Trophoblast cell (in vitro differentiated cells and primary cell): Measurements from ENCODE around the gene PACSIN2.

Experiments
- DNase-seq, 2 donors: peaks; one replicate each; pipeline ENCODE4 v3.0.0-alpha.2; 2016
- H2AFZ ChIP-seq: 2 replicates; pipeline ENCODE4 v1.6.1; 2013; ENCODE audit warnings: low read length, moderate library complexity, mild to moderate bottlenecking; ENCODE audit not compliant: insufficient read depth, poor library complexity
- H2AK5ac ChIP-seq: 2 replicates; pipeline ENCODE4 v1.6.1; 2013; ENCODE audit warnings: mild to moderate bottlenecking, low read length
- H2BK120ac ChIP-seq: 2 replicates; pipeline ENCODE4 v1.6.1; 2013; ENCODE audit warnings: low read length, mild to moderate bottlenecking, moderate library complexity; ENCODE audit not compliant: insufficient read depth, poor library complexity
- H2BK12ac ChIP-seq: 2 replicates; pipeline ENCODE4 v1.6.1; 2013; ENCODE audit warnings: mild to moderate bottlenecking, low read length, moderate library complexity
- H2BK5ac ChIP-seq: 2 replicates; pipeline ENCODE4 v1.6.1; 2013; ENCODE audit warnings: low read length, low read depth, moderate library complexity, mild to moderate bottlenecking; ENCODE audit not compliant: poor library complexity
- H3K14ac ChIP-seq: 2 replicates; pipeline ENCODE4 v1.6.1; 2013; ENCODE audit warnings: mild to moderate bottlenecking, low read length
- H3K18ac ChIP-seq: 2 replicates; pipeline ENCODE4 v1.6.1; 2013; ENCODE audit warnings: mild to moderate bottlenecking, low read length
- H3K23ac ChIP-seq: 2 replicates; pipeline ENCODE4 v1.6.1; 2013; ENCODE audit warnings: low read length
- H3K27ac ChIP-seq: 2 replicates; pipeline ENCODE4 v1.5.1; 2013; ENCODE audit warnings: low read depth, mild to moderate bottlenecking, inconsistent platforms, low read length, moderate library complexity
- H3K27me3 ChIP-seq: 2 replicates; pipeline ENCODE4 v1.6.1; 2013; ENCODE audit warnings: inconsistent platforms, mild to moderate bottlenecking, low read length, moderate library complexity; ENCODE audit not compliant: insufficient read depth
- H3K36me3 ChIP-seq, 2 experiments: 1 replicate in 1 of 2; 2 replicates in 1 of 2; pipeline ENCODE4 v1.6.1; 2013; ENCODE audit warnings: low read length in 2 of 2, mild to moderate bottlenecking in 2 of 2, moderate library complexity in 1 of 2; ENCODE audit not compliant: insufficient read depth in 2 of 2, control insufficient read depth in 1 of 2
- H3K4ac ChIP-seq: 2 replicates; pipeline ENCODE4 v1.6.1; 2013; ENCODE audit warnings: low read depth, mild to moderate bottlenecking, low read length, moderate library complexity
- H3K4me1 ChIP-seq, 2 experiments: 1 replicate in 1 of 2; 2 replicates in 1 of 2; pipeline ENCODE4 v1.6.1; 2013; ENCODE audit warnings: low read length in 2 of 2, mild to moderate bottlenecking in 2 of 2, moderate library complexity in 1 of 2; ENCODE audit not compliant: insufficient read depth in 2 of 2, control insufficient read depth in 1 of 2
- H3K4me2 ChIP-seq: 2 replicates; pipeline ENCODE4 v1.6.1; 2013; ENCODE audit warnings: inconsistent platforms, mild to moderate bottlenecking, low read length, moderate library complexity
- H3K4me3 ChIP-seq: 2 replicates; pipeline ENCODE4 v1.5.1; 2013; ENCODE audit warnings: mild to moderate bottlenecking, low read depth, low read length, inconsistent platforms
- H3K79me1 ChIP-seq: one replicate; pipeline ENCODE4 v1.6.1; 2013; ENCODE audit warnings: low read length
- H3K79me2 ChIP-seq: 2 replicates; pipeline ENCODE4 v1.6.1; 2013; ENCODE audit warnings: low read length, mild to moderate bottlenecking; ENCODE audit not compliant: control insufficient read depth, insufficient read depth, poor library complexity
- H3K9ac ChIP-seq: 2 replicates; pipeline ENCODE4 v1.6.1; 2013; ENCODE audit warnings: mild to moderate bottlenecking, low read length
- H3K9me3 ChIP-seq: 2 replicates; pipeline ENCODE4 v1.6.1; 2013; ENCODE audit warnings: low read depth, mild to moderate bottlenecking, control low read depth, inconsistent platforms, low read length; ENCODE audit not compliant: insufficient read depth
- H4K12ac ChIP-seq: 2 replicates; pipeline ENCODE4 v1.6.1; 2013; ENCODE audit warnings: low read depth, mild to moderate bottlenecking, low read length, moderate library complexity
- H4K8ac ChIP-seq: 2 replicates; pipeline ENCODE4 v1.6.1; 2013; ENCODE audit warnings: low read depth, mild to moderate bottlenecking, low read length, moderate library complexity
- H4K91ac ChIP-seq: one replicate; pipeline ENCODE4 v1.6.1; 2013; ENCODE audit warnings: low read depth, mild to moderate bottlenecking, low read length, moderate library complexity
- WGBS: extraction: QIAGEN DNeasy Blood & Tissue Kit; methylation state at CpG from one replicate; pipeline ENCODE4 v1.1.7; 2013; ENCODE audit warnings: missing lambda C conversion rate; ENCODE audit not compliant: insufficient read length, insufficient coverage; ENCODE audit errors: extremely low coverage; 5-methylcytosine and 5-hydroxymethylcytosine counted together

PACSIN2 gene

GRCh38 chr22:42847110-42847509, 167.8 kb downstream of the PACSIN2 start:
- Histone ChIP-seq H2BK120ac (no peak overlapping the region), H4K8ac (no peak overlapping the region), H3K79me1 (no peaks in the 10 kb centered on the region), H3K14ac (no peak overlapping the region), H3K4me1 (no peaks in the 10 kb centered on the region), H3K27me3 (no peaks in the 10 kb centered on the region), H3K4me3 (no peak overlapping the region), H3K23ac (no peak overlapping the region), H2BK5ac (no peak overlapping the region), H3K27ac (no peak overlapping the region), H3K9ac (no peak overlapping the region), H3K18ac (no peak overlapping the region), H2BK12ac (no peak overlapping the region), H4K91ac (no peak overlapping the region), H3K9me3 (no peaks in the 10 kb centered on the region), H3K36me3 (peaks cover 6 to 11% of the 10 kb centered on the region in 2 experiments), H2AK5ac (no peak overlapping the region), H4K12ac (no peak overlapping the region), H3K4me2 (no peak overlapping the region), H3K79me2 (no peaks in the 10 kb centered on the region), H2AFZ (no peak overlapping the region), H3K4ac (no peak overlapping the region)
- WGBS = no CpG with 5 or more reads among the region's 3 CpGs
- no peak for DNase-seq

GRCh38 chr22:42844756-42845155, 170.2 kb downstream of the PACSIN2 start:
- no peak overlapping the region for H3K18ac ChIP-seq
- no peak overlapping the region for H3K9ac ChIP-seq
- no peak overlapping the region for H4K8ac ChIP-seq
- H3K27me3 ChIP-seq = no peaks in the 10 kb centered on the region
- no peak overlapping the region for H3K27ac ChIP-seq
- H3K4me1 ChIP-seq = no peaks in the 10 kb centered on the region
- no peak overlapping the region for H2AFZ ChIP-seq
- peaks cover 8 to 22% of the 10 kb centered on the region in 2 experiments for H3K36me3 ChIP-seq
- H2BK120ac ChIP-seq = no peak overlapping the region
- H3K23ac ChIP-seq = no peak overlapping the region
- no peak overlapping the region for H4K91ac ChIP-seq
- H3K4me2 ChIP-seq = no peak overlapping the region
- peak; percentile 40 to 49 for DNase-seq
- no peaks in the 10 kb centered on the region for H3K79me1 ChIP-seq
- H3K79me2 ChIP-seq = no peaks in the 10 kb centered on the region
- no peaks in the 10 kb centered on the region for H3K9me3 ChIP-seq
- H2BK12ac ChIP-seq = no peak overlapping the region
- no CpG with 5 or more reads among the region's 4 CpGs for WGBS
- H3K14ac ChIP-seq = no peak overlapping the region
- H4K12ac ChIP-seq = no peak overlapping the region
- no peak overlapping the region for H3K4ac ChIP-seq
- no peak overlapping the region for H3K4me3 ChIP-seq
- H2AK5ac ChIP-seq = no peak overlapping the region
- H2BK5ac ChIP-seq = no peak overlapping the region

- H3K4me3 ChIP-seq = no peak overlapping the region
- no peak overlapping the region for H2BK12ac ChIP-seq
- H3K4me2 ChIP-seq = no peak overlapping the region
- no peak overlapping the region for H2BK120ac ChIP-seq
- no peaks in the 10 kb centered on the region for H3K9me3 ChIP-seq
- no peak overlapping the region for H3K18ac ChIP-seq
- H2BK5ac ChIP-seq = no peak overlapping the region
- no peak for DNase-seq
- WGBS = no CpG with 5 or more reads among the region's 14 CpGs
- H3K4me1 ChIP-seq = no peaks in the 10 kb centered on the region
- no peak overlapping the region for H3K4ac ChIP-seq
- H4K8ac ChIP-seq = no peak overlapping the region
- H2AK5ac ChIP-seq = no peak overlapping the region
- no peak overlapping the region for H3K9ac ChIP-seq
- H3K79me1 ChIP-seq = no peaks in the 10 kb centered on the region
- H3K27me3 ChIP-seq = no peaks in the 10 kb centered on the region
- no peak overlapping the region for H3K23ac ChIP-seq
- no peak overlapping the region for H3K27ac ChIP-seq
- no peak overlapping the region for H3K14ac ChIP-seq
- H3K36me3 ChIP-seq = peaks cover 10 to 25% of the 10 kb centered on the region in 2 experiments
- H4K91ac ChIP-seq = no peak overlapping the region
- H2AFZ ChIP-seq = no peak overlapping the region
- H4K12ac ChIP-seq = no peak overlapping the region
- H3K79me2 ChIP-seq = no peaks in the 10 kb centered on the region
Measured at GRCh38 chr22:42842658-42843370, 172.1 kb downstream of the PACSIN2 start.

DNA sequence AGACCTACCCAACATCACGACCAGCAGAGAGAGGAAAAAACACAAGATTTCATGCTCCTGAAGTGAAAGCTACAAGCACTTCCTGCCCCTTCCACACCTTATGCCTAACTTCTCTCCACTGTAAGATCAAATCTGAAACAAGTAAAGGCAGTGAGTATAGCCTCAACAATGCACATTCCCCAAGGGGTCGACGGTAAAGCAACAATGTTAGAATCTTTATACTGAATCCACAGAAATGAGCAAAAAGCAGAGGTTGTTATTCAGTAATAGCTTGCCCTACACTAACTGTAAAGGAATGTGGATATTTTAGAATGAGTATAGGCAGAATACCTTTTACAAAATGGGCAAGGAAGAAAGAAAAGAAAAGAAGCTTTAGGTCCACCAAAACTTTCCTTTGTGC, 173.5 kb downstream of the PACSIN2 start:
- H3K79me1 ChIP-seq = no peaks in the 10 kb centered on the region
- no CpG with 5 or more reads among the region's 3 CpGs for WGBS
- H4K8ac ChIP-seq = no peak overlapping the region
- H4K12ac ChIP-seq = no peak overlapping the region
- DNase-seq = peak; percentile 14 to 39
- no peak overlapping the region for H3K4me3 ChIP-seq
- H3K36me3 ChIP-seq = peaks cover 10 to 29% of the 10 kb centered on the region in 2 experiments
- H3K4me2 ChIP-seq = no peak overlapping the region
- no peak overlapping the region for H2AK5ac ChIP-seq
- H3K4me1 ChIP-seq = no peaks in the 10 kb centered on the region
- H2BK5ac ChIP-seq = no peak overlapping the region
- H3K4ac ChIP-seq = no peak overlapping the region
- H3K79me2 ChIP-seq = no peaks in the 10 kb centered on the region
- no peak overlapping the region for H2BK12ac ChIP-seq
- no peak overlapping the region for H3K14ac ChIP-seq
- no peak overlapping the region for H2AFZ ChIP-seq
- H3K27me3 ChIP-seq = no peaks in the 10 kb centered on the region
- no peak overlapping the region for H3K23ac ChIP-seq
- no peak overlapping the region for H4K91ac ChIP-seq
- no peak overlapping the region for H2BK120ac ChIP-seq
- H3K27ac ChIP-seq = no peak overlapping the region
- no peak overlapping the region for H3K18ac ChIP-seq
- no peak overlapping the region for H3K9ac ChIP-seq
- no peaks in the 10 kb centered on the region for H3K9me3 ChIP-seq
